Breast epithelium (tissue), 4 donors: ENCODE results near the gene MACROD2. TPM values are rescaled to one million over a fixed set of nuclear protein-coding genes. Genes with fewer than 3 reads are reported as not detected.

ENCODE experiments used
- DNase-seq, 2 donors: peaks; one replicate each; pipeline ENCODE4 v3.0.0-alpha.2; 2019; ENCODE audit warnings: low spot score in 2 of 2
- H3K27ac ChIP-seq, 2 donors: fragments of 200-600 bp; sonication (generic) in 1 of 2; one replicate each; pipeline ENCODE4 v1.5.1; 2016 to 2019; ENCODE audit warnings: mild to moderate bottlenecking in 1 of 2
- H3K27me3 ChIP-seq, 2 donors: fragments of 200-600 bp; sonication (generic) in 1 of 2; one replicate each; pipeline versions ENCODE4 v1.5.1 to v1.6.0; 2017 to 2019; ENCODE audit warnings: control low read depth in 1 of 2, mild to moderate bottlenecking in 1 of 2
- H3K36me3 ChIP-seq: fragments of 200-600 bp; one replicate; pipeline ENCODE4 v1.5.1; 2019
- H3K4me1 ChIP-seq, 2 donors: fragments of 200-600 bp; sonication (generic); one replicate each; pipeline ENCODE4 v1.5.1; 2016 to 2019; ENCODE audit warnings: control low read depth in 1 of 2
- H3K4me3 ChIP-seq, 3 donors: fragments of 200-600 bp; sonication (generic); 1 replicate in 2 of 3; 2 replicates in 1 of 3; pipeline ENCODE4 v1.5.1; 2016 to 2019; ENCODE audit warnings: mild to moderate bottlenecking in 3 of 3, moderate library complexity in 2 of 3
- H3K9me3 ChIP-seq, 2 donors: fragments of 200-600 bp; sonication (generic) in 1 of 2; one replicate each; pipeline ENCODE4 v1.5.1; 2016 to 2019; ENCODE audit warnings: control low read depth in 1 of 2
- POLR2A ChIP-seq: fragments of 450-650 bp; IDR thresholded peaks from one replicate; pipeline ENCODE4 v1.6.1; 2016; ENCODE audit warnings: antibody characterized with exemption, mild to moderate bottlenecking, moderate library complexity
- POLR2AphosphoS5 ChIP-seq, 3 donors: sonication (generic); formaldehyde crosslinking; IDR thresholded peaks; one replicate each; pipeline ENCODE4 v1.6.1; 2017; ENCODE audit warnings: antibody characterized with exemption in 3 of 3
- intact Hi-C: fragments of 100-400 bp; cut with DNase I; formaldehyde crosslinking; loops from one replicate; pipeline ENCODE4 v1.15.1; 2023; ENCODE audit warnings: low total_unique reads
- total RNA-seq, 3 donors: library from RNA; depleted of rRNA; stranded (reverse); fragments of >200 nt; gene quantifications; one replicate each; pipeline ENCODE4 v1.1.0, GENCODE V29; 2016
- TF ChIP-seq, protein P1 (sequence below), 3 donors: fragments of 450-650 bp; IDR thresholded peaks; one replicate each; pipeline ENCODE4 v1.5.1; 2016 to 2017; ENCODE audit warnings: antibody characterized with exemption in 3 of 3, mild to moderate bottlenecking in 3 of 3, moderate library complexity in 3 of 3

Gene MACROD2
- total RNA-seq, 3 donors from 2014 or later = 6.7 to 26.8 (median 8.8) TPM

DNA sequence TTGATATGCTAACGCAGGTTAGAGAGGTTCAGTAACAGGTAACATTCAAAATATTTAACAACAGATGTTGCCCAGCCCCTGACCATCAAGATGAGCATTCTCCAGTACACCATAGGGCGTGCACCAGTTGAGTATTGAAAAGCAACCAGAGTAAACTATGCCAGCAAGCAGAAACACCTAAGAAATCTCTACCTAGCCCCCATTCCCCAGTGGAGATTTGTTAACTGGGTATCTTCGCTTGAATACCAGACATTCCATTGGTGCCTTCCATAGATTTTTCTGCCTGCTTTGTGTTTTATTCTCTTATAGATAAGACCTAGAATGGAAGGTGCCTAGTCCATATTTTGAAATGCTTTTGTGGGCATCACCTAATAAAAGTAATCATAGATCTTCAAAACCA lies 1954.1 kb downstream of the MACROD2 start:
- no peak for DNase-seq
- TF ChIP-seq, protein P1, sequence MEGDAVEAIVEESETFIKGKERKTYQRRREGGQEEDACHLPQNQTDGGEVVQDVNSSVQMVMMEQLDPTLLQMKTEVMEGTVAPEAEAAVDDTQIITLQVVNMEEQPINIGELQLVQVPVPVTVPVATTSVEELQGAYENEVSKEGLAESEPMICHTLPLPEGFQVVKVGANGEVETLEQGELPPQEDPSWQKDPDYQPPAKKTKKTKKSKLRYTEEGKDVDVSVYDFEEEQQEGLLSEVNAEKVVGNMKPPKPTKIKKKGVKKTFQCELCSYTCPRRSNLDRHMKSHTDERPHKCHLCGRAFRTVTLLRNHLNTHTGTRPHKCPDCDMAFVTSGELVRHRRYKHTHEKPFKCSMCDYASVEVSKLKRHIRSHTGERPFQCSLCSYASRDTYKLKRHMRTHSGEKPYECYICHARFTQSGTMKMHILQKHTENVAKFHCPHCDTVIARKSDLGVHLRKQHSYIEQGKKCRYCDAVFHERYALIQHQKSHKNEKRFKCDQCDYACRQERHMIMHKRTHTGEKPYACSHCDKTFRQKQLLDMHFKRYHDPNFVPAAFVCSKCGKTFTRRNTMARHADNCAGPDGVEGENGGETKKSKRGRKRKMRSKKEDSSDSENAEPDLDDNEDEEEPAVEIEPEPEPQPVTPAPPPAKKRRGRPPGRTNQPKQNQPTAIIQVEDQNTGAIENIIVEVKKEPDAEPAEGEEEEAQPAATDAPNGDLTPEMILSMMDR (IDR thresholded peaks at IDR 0.05) = no peak
- TF ChIP-seq POLR2A (no peak), POLR2AphosphoS5 (IDR thresholded peaks at IDR 0.05) (no peak)
- Histone ChIP-seq H3K27me3 (no peaks in the 10 kb centered on the region), H3K4me3 (no peak overlapping the region), H3K4me1 (no peaks in the 10 kb centered on the region), H3K36me3 (no peaks in the 10 kb centered on the region), H3K9me3 (no peaks in the 10 kb centered on the region), H3K27ac (no peak overlapping the region)
- intact Hi-C loops = no loop called here

DNA sequence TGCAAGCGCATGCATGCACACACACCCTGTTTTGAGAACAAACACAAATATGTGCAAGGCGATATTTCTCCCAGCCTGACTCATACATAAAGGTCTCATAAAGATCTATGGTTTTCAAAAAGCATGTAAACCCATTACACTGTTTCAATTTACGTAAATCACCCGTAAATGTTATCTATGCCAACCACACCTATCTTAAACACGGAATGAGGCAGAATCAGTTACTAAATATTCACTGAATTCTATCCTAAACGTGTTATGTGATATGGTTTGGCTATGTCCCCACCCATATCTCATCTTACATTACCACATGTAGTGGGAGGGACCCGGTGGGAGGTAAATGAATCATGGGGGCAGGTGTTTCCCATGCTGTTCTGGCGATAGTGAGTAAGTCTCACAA lies 1956.3 kb downstream of the MACROD2 start:
- no peaks in the 10 kb centered on the region for H3K4me1 ChIP-seq
- DNase-seq = no peak
- no peaks in the 10 kb centered on the region for H3K27me3 ChIP-seq
- no peak overlapping the region for H3K4me3 ChIP-seq
- TF ChIP-seq POLR2A (no peak), POLR2AphosphoS5 (IDR thresholded peaks at IDR 0.05) (no peak)
- TF ChIP-seq, protein P1 (IDR thresholded peaks at IDR 0.05) = no peak
- H3K9me3 ChIP-seq = no peaks in the 10 kb centered on the region
- no peak overlapping the region for H3K27ac ChIP-seq
- intact Hi-C loops = no loop called here
- no peaks in the 10 kb centered on the region for H3K36me3 ChIP-seq

DNA sequence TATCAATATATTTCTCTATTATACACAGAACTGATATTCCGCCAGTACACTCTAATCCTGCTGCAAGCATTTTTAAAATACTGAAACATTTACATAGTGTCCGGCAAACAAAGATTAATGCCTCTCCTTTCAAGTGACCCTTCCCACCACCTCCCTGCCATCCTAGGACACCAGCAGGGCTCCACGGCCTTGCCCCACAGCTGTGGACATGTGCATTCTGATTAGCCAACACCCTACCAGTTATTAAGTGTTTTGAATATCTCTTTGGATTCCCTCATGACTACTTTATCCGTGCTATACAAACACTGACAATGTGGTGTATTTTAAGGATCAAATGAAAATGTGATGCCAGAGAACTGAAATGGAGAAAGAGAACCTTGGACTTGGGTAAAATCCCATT lies 1962.8 kb downstream of the MACROD2 start:
- intact Hi-C loops = no loop called here
- no peak overlapping the region for H3K4me3 ChIP-seq
- no peaks in the 10 kb centered on the region for H3K9me3 ChIP-seq
- no peak for DNase-seq
- no peak overlapping the region for H3K27ac ChIP-seq
- H3K36me3 ChIP-seq = no peaks in the 10 kb centered on the region
- H3K4me1 ChIP-seq = no peaks in the 10 kb centered on the region
- no peak for TF ChIP-seq POLR2A
- no peak for TF ChIP-seq POLR2AphosphoS5 (IDR thresholded peaks at IDR 0.05)
- H3K27me3 ChIP-seq = no peaks in the 10 kb centered on the region

DNA sequence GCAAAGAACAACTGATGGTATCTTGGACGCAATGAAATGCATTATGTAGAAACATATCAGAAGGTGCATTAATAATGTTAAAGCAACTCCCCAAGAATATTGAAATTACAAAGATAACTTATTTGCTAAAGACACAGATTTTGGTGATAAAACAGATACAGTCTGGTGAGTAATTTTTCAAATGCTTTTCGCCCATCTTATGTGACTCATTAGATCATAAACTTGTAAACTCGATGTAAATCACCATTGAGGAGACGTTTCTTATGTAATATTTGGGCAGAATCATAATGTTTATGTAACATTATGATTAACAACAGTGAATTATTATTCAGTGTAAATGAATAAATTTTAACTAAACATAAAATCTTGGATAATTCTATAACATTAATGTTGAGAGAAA lies 1969.8 kb downstream of the MACROD2 start:
- no peak for DNase-seq
- TF ChIP-seq POLR2A (no peak), POLR2AphosphoS5 (IDR thresholded peaks at IDR 0.05) (no peak)
- TF ChIP-seq, protein P1 (IDR thresholded peaks at IDR 0.05) = no peak
- intact Hi-C loops = no loop called here
- H3K27ac ChIP-seq = no peak overlapping the region
- no peaks in the 10 kb centered on the region for H3K27me3 ChIP-seq
- H3K36me3 ChIP-seq = no peaks in the 10 kb centered on the region
- H3K4me3 ChIP-seq = no peak overlapping the region
- no peaks in the 10 kb centered on the region for H3K9me3 ChIP-seq
- H3K4me1 ChIP-seq = no peaks in the 10 kb centered on the region

DNA sequence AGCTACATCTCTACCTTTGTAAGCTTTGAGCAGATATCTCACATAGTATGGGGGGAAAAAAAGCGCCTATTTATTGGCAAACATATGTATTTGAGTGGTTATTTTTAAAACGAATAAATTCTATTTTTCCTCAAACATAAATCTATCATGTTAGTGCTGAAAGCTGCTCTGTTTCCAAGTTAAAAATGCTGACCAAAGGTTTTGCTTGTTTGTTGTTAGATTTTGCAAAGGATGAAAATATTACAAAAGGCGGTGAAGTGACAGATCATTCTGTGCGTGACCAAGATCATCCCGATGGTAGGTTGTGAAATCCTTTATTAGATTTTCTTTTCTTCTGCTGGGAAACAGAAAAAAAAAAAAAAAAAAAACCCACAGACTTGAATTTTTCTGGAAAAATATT lies 1972.0 kb downstream of the MACROD2 start:
- no peak overlapping the region for H3K27ac ChIP-seq
- DNase-seq = no peak
- TF ChIP-seq POLR2A = no peak
- no peak for TF ChIP-seq POLR2AphosphoS5 (IDR thresholded peaks at IDR 0.05)
- TF ChIP-seq, protein P1 (IDR thresholded peaks at IDR 0.05) = no peak
- H3K36me3 ChIP-seq = no peaks in the 10 kb centered on the region
- H3K4me3 ChIP-seq = no peak overlapping the region
- no peaks in the 10 kb centered on the region for H3K9me3 ChIP-seq
- no peaks in the 10 kb centered on the region for H3K27me3 ChIP-seq
- intact Hi-C loops = no loop called here
- H3K4me1 ChIP-seq = no peaks in the 10 kb centered on the region
